Skeletal muscle tissue (tissue), 4 donors: Measurements from ENCODE around the gene IFITM2. TPM values are rescaled to one million over a fixed set of nuclear protein-coding genes. Genes with fewer than 3 reads are reported as not detected.
"Not testable (repeated sequence)": the region's sequence is repeated elsewhere in the genome, so short reads cannot be mapped to it uniquely, and the experiment has no call there.

Experiments used
- H3K27ac ChIP-seq: one replicate; pipeline ENCODE4 v1.7.0; 2013; ENCODE audit warnings: mild to moderate bottlenecking, low read depth, low read length, inconsistent platforms
- H3K27me3 ChIP-seq, 3 donors: one replicate each; pipeline ENCODE4 v1.7.0; 2013; ENCODE audit warnings: low read length in 3 of 3; ENCODE audit not compliant: control insufficient read depth in 3 of 3, insufficient read depth in 3 of 3
- H3K36me3 ChIP-seq, 3 donors: one replicate each; pipeline ENCODE4 v1.7.0; 2013; ENCODE audit warnings: low read length in 3 of 3; ENCODE audit not compliant: control insufficient read depth in 3 of 3, insufficient read depth in 3 of 3
- H3K4me1 ChIP-seq, 3 donors: one replicate each; pipeline ENCODE4 v1.7.0; 2013; ENCODE audit warnings: low read length in 3 of 3, mild to moderate bottlenecking in 3 of 3; ENCODE audit not compliant: control insufficient read depth in 3 of 3, insufficient read depth in 3 of 3
- H3K4me3 ChIP-seq, 3 donors: one replicate each; pipeline ENCODE4 v1.7.0; 2013; ENCODE audit warnings: low read length in 3 of 3
- H3K9ac ChIP-seq, 3 donors: one replicate each; pipeline ENCODE4 v1.7.0; 2013; ENCODE audit warnings: low read length in 3 of 3, mild to moderate bottlenecking in 3 of 3, moderate library complexity in 2 of 3, low read depth in 1 of 3
- H3K9me3 ChIP-seq, 3 donors: one replicate each; pipeline ENCODE4 v1.7.0; 2013; ENCODE audit warnings: low read length in 3 of 3; ENCODE audit not compliant: control insufficient read depth in 3 of 3
- total RNA-seq: library from RNA; depleted of rRNA; stranded (reverse); fragments of >200 nt; gene quantifications from one replicate; pipeline ENCODE4 v1.2.3, GENCODE V29; 2014
- donor health status: Osteomylitis.

The IFITM2 gene
- total RNA-seq, 1 donor from 2014 or later = 6.3 TPM

DNA sequence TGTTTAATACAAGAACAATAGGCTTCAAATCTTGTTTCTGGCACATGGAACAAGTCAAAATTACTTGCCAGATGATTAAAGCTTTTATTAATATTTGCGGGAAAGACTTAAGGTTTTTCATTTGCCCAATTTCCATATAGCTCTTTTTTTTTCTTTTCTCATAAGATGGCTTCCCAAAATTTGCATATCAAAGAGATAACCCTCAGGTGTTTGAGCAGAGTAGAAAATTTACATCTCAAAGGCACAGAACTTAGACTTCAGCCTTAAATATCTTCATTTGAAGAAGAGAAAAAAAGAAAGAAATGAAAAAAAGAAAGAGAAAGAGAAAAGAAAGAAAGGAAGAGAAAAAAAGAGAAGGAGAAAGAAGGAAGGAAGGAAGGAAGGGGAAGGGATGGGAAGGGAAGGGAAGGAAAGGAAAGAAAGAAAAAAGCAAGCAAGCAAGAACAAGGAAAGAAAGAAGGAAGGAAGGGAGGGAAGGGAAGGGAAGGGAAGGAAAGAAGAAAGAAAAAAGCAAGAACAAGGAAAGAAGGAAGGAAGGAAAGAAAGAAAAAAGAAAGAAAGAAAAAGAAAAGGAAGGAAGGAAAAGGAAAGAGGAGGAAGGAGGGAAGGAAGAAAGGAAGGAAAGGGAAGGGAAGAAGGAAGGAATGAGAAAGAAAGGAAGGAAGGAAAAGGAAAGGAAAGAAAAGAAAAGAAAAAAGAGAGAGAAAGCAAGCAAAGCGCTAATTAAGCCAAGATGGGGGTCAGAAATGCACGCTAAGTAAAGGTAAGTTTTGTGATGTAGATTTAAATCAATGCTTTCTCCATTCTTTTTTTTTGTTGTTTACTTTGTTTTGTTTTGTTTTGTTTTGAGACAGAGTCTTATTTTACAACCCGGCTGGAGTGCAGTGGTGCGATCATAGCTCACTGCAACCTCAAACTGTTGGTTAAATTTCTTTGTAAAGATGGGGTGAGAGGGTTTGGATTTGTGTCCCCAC, 33.2 kb downstream of the IFITM2 start:
- H3K9ac ChIP-seq = no peak overlapping the region
- no peak overlapping the region for H3K4me3 ChIP-seq
- H3K9me3 ChIP-seq = no peaks in the 10 kb centered on the region
- H3K27me3 ChIP-seq = peaks cover 0 to under 1% (median 0%) of the 10 kb centered on the region in 3 donors
- peaks cover 6 to 11% (median 10%) of the 10 kb centered on the region in 3 donors for H3K4me1 ChIP-seq
- no peaks in the 10 kb centered on the region for H3K36me3 ChIP-seq
- no peak overlapping the region for H3K27ac ChIP-seq

DNA sequence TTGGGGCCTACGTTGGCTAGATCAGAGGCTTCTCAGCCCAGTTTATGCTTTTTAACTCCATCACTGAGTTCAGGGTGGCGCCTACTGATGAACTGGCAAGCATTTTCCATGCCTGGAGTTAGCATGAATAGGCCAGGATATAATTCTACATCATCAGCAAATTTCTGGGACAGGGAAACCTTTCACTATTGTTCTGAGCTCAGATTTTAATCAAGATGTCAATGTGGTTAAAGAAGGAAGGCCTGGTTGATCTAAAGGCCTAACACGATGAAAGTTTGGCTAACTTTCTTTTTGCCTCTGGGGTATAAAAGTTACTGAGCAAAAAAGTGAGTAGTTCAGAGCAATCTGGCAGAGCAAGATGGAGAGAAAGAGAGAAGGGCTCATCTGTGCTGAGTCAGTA, 34.7 kb downstream of the IFITM2 start:
- Histone ChIP-seq H3K36me3 (no peaks in the 10 kb centered on the region), H3K4me3 (no peak overlapping the region), H3K9ac (no peak overlapping the region), H3K27ac (no peak overlapping the region), H3K27me3 (peaks cover 0 to 2% (median 0%) of the 10 kb centered on the region in 3 donors), H3K4me1 (no peaks in the 10 kb centered on the region), H3K9me3 (no peaks in the 10 kb centered on the region)

DNA sequence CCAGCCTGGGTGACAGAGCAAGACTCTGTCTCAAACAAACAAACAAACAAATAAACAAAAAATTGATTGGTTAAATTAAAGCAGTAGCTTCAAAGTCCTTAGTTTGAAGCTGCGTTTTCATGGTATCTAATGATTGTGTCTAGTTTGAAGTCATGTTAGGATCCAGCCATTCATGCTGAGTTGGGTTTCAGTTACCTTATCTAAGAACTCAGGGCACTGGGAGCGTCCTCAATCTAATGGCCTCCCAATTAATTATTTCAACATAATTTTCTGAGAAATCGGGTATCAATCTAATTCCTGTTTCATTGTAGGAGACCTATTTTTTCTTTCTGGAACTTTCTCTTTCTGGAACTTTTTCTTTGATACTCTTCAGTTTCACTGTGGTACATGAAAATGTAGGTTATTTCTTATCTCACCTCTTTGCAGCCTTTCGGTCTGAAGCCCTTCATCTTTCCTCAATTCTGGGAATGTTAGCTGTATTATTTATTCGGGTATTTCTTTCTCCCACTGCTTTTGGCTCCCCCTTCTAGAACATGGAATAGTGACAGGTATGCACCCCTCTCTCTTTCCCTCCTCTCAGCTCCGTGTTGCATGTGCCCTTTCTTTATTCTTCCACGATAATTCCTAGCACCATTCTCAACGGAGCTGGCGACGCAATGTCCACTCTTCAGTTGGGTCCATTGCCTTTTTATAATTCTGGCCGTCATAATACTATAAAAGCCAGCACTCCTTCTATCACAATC, 37.4 kb downstream of the IFITM2 start:
- Histone ChIP-seq H3K4me1 (no peaks in the 10 kb centered on the region), H3K9ac (no peak overlapping the region), H3K9me3 (no peaks in the 10 kb centered on the region), H3K4me3 (no peak overlapping the region), H3K27me3 (peaks cover 0 to 3% (median 2%) of the 10 kb centered on the region in 3 donors), H3K36me3 (no peaks in the 10 kb centered on the region), H3K27ac (no peak overlapping the region)

DNA sequence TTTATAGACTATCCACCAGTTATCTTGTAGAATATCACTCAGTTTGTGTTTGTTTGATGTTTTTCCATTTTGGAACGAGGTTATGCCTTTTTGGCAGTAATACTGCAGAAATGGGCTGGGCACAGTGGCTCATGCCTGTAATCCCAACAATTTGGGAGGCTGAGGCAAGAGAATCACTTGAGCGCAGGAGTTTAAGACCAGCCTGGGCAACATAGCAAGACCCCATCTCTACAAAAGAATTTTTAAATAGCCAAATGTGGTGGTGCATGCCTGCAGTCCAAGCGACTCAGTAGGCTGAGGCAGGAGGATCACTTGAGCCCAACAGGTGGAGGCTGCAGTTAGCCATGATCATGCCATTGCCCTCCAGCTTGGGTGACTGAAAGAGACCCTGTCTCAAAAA, 38.9 kb downstream of the IFITM2 start:
- Histone ChIP-seq H3K9ac (no peak overlapping the region), H3K36me3 (no peaks in the 10 kb centered on the region), H3K9me3 (no peaks in the 10 kb centered on the region), H3K4me3 (no peak overlapping the region), H3K27ac (no peak overlapping the region), H3K4me1 (peaks cover 3 to 4% (median 4%) of the 10 kb centered on the region in 3 donors), H3K27me3 (peaks cover 0 to 11% (median 2%) of the 10 kb centered on the region in 3 donors)

DNA sequence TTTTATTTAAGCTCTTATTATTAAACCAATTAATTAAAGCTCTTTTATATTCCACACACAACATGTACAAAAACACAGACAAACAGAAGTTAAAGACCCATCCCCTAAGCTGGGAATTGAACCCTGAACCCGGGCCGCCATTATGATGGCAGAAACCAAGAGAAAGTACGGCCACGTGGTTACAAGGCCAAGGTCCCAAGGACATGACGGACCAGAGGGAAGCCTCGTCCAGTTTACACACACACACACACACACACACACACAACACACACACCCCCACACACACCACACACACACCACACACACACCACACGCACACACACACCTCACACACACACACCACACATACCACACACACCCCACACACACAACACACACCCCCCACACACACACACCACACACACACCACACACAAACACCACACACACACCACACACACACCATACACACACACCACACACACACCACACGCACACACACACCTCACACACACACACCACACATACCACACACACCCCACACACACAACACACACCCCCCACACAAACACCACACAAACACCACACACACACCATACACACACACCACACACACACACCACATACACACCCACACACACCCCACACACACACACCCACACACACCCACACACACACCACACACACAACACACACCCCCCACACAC, 41.8 kb downstream of the IFITM2 start:
- H3K4me1 ChIP-seq = peaks cover 16 to 19% (median 18%) of the 10 kb centered on the region in 3 donors
- H3K27me3 ChIP-seq = peaks cover 0 to 11% (median 2%) of the 10 kb centered on the region in 3 donors
- H3K4me3 ChIP-seq, H3K9me3 ChIP-seq, H3K9ac ChIP-seq, H3K27ac ChIP-seq, H3K36me3 ChIP-seq: not testable (repeated sequence)

DNA sequence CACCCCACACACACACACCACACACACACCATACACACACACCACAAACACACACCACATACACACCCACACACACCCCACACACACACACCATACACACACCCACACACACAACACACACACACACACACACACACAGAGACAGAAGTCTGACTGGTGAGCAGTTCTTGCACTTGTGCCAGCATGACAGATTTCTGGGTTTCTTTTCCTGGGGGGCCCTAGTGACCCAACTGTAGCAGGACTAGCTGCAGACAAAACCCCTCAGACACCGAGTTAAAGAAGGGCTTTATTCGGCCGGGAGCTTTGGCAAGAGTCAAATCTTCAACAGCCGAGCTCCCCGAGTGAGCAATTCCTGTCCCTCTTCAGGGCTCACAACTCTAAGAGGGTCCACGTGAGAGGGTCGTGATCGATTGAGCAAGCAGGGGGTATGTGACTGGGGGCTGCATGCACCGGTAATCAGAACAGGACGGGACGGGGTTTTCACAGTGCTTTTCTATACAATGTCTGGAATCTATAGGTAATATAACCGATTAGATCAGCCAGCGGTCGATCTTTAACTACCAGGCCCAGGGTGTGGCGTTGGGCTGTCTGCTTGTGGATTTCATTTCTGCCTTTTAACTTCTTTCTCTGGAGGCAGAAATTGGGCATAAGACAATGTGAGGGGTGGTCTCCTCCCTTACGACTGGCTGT, 42.6 kb downstream of the IFITM2 start:
- not testable (repeated sequence) for H3K4me3 ChIP-seq, H3K9ac ChIP-seq, H3K9me3 ChIP-seq, H3K36me3 ChIP-seq
- H3K4me1 ChIP-seq = peaks cover 17 to 20% (median 20%) of the 10 kb centered on the region in 3 donors
- H3K27me3 ChIP-seq = peaks cover 0 to 11% (median 2%) of the 10 kb centered on the region in 3 donors
- peak overlapping the region; percentile 36 for H3K27ac ChIP-seq

DNA sequence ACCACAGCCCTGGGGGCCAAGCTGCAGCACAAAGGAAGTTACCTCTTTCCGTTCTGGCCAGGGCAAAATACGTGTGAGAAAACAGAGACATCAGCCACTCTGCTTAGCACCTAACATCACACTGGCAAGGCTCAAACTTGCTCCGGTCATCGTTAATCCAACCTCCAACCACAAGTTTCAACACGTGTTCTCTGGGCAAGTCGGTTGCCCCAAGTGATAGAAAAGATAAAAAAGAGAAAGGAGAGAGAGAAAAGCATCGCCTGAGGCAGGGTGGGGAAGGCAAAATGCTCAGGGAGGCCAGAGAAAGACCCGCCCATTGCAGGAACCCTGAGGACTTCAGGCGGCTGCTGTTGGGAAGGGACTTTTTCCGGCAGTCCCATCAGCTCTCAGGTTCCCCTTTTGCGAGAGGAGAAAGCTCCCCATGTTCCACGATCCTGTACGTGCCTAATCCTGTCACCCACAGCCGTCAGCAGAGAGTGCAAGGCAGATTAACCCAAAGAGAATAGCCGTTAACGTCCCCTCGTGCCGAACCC, 43.2 kb downstream of the IFITM2 start:
- H3K9me3 ChIP-seq = no peaks in the 10 kb centered on the region
- peaks cover 0 to 11% (median 2%) of the 10 kb centered on the region in 3 donors for H3K27me3 ChIP-seq
- H3K27ac ChIP-seq = peak overlapping the region; percentile 36
- H3K4me1 ChIP-seq = peaks cover 24 to 26% (median 25%) of the 10 kb centered on the region in 3 donors
- H3K4me3 ChIP-seq = peak overlapping the region in 1 of 3 donors; percentile 31
- H3K9ac ChIP-seq = peak overlapping the region in 1 of 3 donors; percentile 25
- no peaks in the 10 kb centered on the region for H3K36me3 ChIP-seq

DNA sequence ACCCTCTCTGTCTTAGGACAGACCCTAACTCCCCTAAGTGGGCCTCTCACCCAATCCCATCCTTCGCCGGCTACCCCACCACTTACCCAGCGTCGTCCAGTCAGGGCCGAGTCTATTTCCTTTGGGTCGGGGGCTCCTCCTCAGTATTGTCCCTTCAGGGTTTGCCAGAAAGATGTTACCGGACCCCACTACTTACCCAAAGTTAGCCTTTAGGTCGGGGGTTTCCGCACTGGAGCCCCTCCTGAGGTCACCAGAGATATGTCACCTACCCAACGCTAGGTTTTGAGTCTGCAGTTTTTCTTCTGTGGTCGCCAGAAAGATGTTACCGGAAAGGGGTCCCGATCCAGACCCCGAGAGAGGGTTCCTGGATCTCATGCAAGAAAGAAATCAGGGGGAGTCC, 43.8 kb downstream of the IFITM2 start:
- H3K27ac ChIP-seq = peak overlapping the region; percentile 36
- no peaks in the 10 kb centered on the region for H3K9me3 ChIP-seq
- H3K9ac ChIP-seq = no peak overlapping the region
- peaks cover 24 to 26% (median 25%) of the 10 kb centered on the region in 3 donors for H3K4me1 ChIP-seq
- H3K4me3 ChIP-seq = peak overlapping the region in 1 of 3 donors; percentile 31
- H3K27me3 ChIP-seq = peaks cover 0 to 11% (median 1%) of the 10 kb centered on the region in 3 donors
- no peaks in the 10 kb centered on the region for H3K36me3 ChIP-seq

DNA sequence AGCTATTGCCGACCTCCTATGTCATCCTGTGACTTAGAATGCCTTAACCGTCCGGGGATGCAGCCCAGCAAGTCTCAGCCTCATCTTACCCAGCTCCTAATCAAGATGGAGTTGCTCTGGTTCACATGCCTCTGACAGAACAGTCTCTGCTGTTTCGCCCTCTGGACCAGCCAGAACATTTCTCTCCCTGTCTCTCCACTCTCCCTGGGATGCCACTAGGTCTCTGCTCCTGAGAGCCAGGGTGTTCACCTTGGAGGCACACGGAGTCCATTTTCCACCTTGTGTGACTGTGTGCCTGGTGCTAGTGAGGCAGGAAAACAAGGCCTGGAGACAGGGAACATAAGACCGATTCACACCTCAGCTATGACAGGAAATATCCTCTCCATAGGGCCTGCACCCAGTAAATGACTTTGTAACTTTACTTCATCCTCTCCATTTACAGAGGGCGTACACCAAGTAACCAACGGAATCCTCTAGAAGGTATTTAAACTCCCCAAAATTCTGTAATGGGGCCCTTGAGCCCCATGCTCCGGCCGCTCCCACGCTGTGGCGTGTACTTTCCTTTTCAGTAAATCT, 44.9 kb downstream of the IFITM2 start:
- Histone ChIP-seq H3K27me3 (peaks cover 0 to 17% (median 12%) of the 10 kb centered on the region in 3 donors), H3K36me3 (no peaks in the 10 kb centered on the region), H3K4me3 (no peak overlapping the region), H3K9me3 (no peaks in the 10 kb centered on the region), H3K9ac (peak overlapping the region in 1 of 3 donors; percentile 50), H3K27ac (peak overlapping the region; percentile 98), H3K4me1 (peaks cover 24 to 26% (median 25%) of the 10 kb centered on the region in 3 donors)
